ENCODE measurements around the gene OPA3.

DNA sequence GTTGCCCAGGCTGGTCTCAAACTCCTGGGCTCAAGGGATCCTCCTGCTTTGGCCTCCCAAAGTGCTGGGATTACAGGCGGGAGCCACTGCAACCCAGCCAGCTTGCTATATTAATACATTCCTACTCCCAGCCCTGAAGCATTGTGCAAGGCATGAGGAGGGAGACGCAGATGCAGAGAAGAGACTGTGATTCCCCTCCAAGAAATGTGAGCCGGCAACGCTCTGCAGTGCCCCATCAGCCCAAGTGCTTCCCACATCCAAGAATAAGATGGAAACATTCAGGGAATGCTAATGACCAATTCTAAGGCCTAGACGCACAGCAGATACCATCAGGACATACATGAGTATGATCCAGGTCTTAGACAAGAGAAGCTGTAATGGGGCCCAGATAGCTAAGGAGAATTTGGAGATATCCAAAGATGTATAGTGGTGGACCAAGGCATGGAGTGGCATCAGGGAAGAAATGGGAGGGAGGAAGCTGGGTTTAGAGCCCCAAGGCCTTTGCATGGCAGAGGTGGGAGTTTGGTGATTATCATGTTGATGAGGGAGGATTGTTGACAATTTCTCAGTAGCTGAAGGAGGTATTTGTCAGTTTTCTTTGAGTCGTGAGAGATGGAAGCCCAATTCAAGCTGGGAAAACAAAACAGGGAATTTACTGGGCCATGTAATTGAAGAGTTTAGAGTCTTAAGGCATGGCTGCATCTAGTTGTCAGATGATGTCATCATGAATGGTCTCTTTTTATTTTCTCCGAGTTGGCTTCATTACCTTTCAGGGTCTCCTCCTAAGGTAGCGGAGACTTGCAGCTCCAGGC is 83.5 kb downstream of the OPA3 start:
- TF ChIP-seq, protein P1, sequence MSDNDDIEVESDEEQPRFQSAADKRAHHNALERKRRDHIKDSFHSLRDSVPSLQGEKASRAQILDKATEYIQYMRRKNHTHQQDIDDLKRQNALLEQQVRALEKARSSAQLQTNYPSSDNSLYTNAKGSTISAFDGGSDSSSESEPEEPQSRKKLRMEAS (IDR thresholded peaks at IDR 0.05; ENCODE audit: low read depth, low read length) = no peak
- TF ChIP-seq, protein P2, sequence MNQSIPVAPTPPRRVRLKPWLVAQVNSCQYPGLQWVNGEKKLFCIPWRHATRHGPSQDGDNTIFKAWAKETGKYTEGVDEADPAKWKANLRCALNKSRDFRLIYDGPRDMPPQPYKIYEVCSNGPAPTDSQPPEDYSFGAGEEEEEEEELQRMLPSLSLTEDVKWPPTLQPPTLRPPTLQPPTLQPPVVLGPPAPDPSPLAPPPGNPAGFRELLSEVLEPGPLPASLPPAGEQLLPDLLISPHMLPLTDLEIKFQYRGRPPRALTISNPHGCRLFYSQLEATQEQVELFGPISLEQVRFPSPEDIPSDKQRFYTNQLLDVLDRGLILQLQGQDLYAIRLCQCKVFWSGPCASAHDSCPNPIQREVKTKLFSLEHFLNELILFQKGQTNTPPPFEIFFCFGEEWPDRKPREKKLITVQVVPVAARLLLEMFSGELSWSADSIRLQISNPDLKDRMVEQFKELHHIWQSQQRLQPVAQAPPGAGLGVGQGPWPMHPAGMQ (IDR thresholded peaks at IDR 0.05; ENCODE audit: borderline replicate concordance) = no peak
- TF ChIP-seq, protein P3, sequence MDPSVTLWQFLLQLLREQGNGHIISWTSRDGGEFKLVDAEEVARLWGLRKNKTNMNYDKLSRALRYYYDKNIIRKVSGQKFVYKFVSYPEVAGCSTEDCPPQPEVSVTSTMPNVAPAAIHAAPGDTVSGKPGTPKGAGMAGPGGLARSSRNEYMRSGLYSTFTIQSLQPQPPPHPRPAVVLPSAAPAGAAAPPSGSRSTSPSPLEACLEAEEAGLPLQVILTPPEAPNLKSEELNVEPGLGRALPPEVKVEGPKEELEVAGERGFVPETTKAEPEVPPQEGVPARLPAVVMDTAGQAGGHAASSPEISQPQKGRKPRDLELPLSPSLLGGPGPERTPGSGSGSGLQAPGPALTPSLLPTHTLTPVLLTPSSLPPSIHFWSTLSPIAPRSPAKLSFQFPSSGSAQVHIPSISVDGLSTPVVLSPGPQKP (IDR thresholded peaks at IDR 0.05; ENCODE audit: low read depth, low read length) = no peak
- TF ChIP-seq, protein P4, sequence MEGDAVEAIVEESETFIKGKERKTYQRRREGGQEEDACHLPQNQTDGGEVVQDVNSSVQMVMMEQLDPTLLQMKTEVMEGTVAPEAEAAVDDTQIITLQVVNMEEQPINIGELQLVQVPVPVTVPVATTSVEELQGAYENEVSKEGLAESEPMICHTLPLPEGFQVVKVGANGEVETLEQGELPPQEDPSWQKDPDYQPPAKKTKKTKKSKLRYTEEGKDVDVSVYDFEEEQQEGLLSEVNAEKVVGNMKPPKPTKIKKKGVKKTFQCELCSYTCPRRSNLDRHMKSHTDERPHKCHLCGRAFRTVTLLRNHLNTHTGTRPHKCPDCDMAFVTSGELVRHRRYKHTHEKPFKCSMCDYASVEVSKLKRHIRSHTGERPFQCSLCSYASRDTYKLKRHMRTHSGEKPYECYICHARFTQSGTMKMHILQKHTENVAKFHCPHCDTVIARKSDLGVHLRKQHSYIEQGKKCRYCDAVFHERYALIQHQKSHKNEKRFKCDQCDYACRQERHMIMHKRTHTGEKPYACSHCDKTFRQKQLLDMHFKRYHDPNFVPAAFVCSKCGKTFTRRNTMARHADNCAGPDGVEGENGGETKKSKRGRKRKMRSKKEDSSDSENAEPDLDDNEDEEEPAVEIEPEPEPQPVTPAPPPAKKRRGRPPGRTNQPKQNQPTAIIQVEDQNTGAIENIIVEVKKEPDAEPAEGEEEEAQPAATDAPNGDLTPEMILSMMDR (IDR thresholded peaks at IDR 0.05 in 2 of 3, conservative IDR thresholded peaks at IDR 0.05 in 1 of 3; ENCODE audit: control insufficient read depth in 2 of 3, extremely low read depth in 1 of 3, insufficient read depth in 1 of 3, low read depth in 3 of 3, low read length in 3 of 3) = no peak
- TF ChIP-seq POLR2AphosphoS5 (IDR thresholded peaks at IDR 0.05; ENCODE audit: low read length) (no peak), HDAC6 (IDR thresholded peaks at IDR 0.05; ENCODE audit: unreplicated experiment) (no peak), EP300 (IDR thresholded peaks at IDR 0.05; ENCODE audit: borderline replicate concordance in 1 of 2, control insufficient read depth in 1 of 2, low read depth in 2 of 2, low read length in 2 of 2) (no peak), MTA3 (IDR thresholded peaks at IDR 0.05; ENCODE audit: borderline replicate concordance, low read length) (no peak), SMC3 (IDR thresholded peaks at IDR 0.05; ENCODE audit: borderline replicate concordance, low read length) (no peak)
- TF ChIP-seq, protein P5, sequence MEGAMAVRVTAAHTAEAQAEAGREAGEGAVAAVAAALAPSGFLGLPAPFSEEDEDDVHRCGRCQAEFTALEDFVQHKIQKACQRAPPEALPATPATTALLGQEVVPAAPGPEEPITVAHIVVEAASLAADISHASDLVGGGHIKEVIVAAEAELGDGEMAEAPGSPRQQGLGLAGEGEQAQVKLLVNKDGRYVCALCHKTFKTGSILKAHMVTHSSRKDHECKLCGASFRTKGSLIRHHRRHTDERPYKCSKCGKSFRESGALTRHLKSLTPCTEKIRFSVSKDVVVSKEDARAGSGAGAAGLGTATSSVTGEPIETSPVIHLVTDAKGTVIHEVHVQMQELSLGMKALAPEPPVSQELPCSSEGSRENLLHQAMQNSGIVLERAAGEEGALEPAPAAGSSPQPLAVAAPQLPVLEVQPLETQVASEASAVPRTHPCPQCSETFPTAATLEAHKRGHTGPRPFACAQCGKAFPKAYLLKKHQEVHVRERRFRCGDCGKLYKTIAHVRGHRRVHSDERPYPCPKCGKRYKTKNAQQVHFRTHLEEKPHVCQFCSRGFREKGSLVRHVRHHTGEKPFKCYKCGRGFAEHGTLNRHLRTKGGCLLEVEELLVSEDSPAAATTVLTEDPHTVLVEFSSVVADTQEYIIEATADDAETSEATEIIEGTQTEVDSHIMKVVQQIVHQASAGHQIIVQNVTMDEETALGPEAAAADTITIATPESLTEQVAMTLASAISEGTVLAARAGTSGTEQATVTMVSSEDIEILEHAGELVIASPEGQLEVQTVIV (IDR thresholded peaks at IDR 0.05; ENCODE audit: borderline replicate concordance, partially characterized antibody) = no peak
- TF ChIP-seq, protein P6, sequence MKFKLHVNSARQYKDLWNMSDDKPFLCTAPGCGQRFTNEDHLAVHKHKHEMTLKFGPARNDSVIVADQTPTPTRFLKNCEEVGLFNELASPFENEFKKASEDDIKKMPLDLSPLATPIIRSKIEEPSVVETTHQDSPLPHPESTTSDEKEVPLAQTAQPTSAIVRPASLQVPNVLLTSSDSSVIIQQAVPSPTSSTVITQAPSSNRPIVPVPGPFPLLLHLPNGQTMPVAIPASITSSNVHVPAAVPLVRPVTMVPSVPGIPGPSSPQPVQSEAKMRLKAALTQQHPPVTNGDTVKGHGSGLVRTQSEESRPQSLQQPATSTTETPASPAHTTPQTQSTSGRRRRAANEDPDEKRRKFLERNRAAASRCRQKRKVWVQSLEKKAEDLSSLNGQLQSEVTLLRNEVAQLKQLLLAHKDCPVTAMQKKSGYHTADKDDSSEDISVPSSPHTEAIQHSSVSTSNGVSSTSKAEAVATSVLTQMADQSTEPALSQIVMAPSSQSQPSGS (IDR thresholded peaks at IDR 0.05; ENCODE audit: low read length) = no peak

Measured in GM12878 (cell line).